ENCODE data around the gene FOXG1.

DNA sequence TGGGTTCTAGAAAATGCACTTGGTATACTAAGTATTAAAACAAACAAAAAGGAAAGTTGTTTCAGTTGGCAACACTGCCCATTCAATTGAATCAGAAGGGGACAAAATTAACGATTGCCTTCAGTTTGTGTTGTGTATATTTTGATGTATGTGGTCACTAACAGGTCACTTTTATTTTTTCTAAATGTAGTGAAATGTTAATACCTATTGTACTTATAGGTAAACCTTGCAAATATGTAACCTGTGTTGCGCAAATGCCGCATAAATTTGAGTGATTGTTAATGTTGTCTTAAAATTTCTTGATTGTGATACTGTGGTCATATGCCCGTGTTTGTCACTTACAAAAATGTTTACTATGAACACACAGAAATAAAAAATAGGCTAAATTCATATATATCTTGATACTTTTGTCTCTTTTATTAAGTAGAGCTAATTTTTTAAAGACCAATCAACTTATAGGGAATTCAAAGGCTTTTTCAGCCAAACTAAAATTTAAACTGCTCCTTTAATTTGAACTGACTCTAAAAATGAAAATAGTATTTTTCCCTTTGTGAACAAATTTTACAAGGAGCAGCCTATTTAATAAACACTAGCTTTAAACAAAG is 2.8 kb downstream of the FOXG1 start:
- no peak for TF ChIP-seq EP300 (IDR thresholded peaks at IDR 0.05)
- no peak for TF ChIP-seq CTCF (IDR thresholded peaks at IDR 0.05)
- TF ChIP-seq POLR2AphosphoS5 (IDR thresholded peaks at IDR 0.05) = no peak
- TF ChIP-seq POLR2A (IDR thresholded peaks at IDR 0.05) = no peak
